Body of pancreas (tissue), 4 donors: ENCODE measurements around the gene ANKRD22.

ENCODE experiments used
- POLR2A ChIP-seq, 3 donors: fragments of 450-650 bp; IDR thresholded peaks; one replicate each; pipeline ENCODE4 v1.6.1; 2016; ENCODE audit warnings: antibody characterized with exemption in 3 of 3, mild to moderate bottlenecking in 2 of 3
- TF ChIP-seq, protein P1 (sequence below), 7 experiments: fragments of 450-650 bp in 4 of 7; fragments of 200-600 bp in 3 of 7; sonication (generic) in 3 of 7; IDR thresholded peaks; one replicate each; pipeline ENCODE4 v1.5.1; 2016 to 2019; ENCODE audit warnings: antibody characterized with exemption in 7 of 7

DNA sequence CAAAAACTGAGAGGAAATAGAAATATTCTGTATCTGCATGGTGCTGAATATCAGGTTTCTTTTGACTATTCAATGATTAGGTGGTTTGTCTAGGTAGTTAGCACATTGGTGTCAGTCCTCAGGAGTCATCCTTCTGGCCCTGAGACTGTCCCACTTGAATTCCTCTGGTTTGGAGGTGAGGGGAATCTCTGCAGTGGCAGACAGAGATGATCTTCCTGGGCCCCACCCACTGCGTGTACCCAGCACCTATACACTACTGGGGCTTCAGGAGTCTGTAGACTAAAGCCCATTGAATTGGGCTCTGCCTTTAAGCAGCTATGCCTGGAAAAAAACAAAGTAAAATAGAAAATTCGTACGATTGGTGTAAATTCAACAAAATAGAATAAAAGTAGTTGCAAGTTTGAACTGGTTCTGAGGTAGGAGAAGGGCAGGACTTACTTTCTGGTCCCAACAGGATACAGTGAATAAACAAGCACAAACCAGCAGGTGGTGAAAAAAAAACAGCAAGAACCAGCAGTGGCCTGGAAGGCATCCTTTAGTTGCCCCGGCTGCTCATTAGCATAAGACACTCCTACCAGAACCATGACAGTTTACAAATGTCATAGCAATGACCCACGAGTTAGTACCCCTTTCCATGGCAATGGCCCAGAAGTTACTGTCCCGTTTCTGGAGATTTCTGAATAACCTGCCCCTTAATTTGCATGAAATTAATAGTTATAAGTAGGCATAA is 47.4 kb downstream of the ANKRD22 start:
- TF ChIP-seq, protein P1, sequence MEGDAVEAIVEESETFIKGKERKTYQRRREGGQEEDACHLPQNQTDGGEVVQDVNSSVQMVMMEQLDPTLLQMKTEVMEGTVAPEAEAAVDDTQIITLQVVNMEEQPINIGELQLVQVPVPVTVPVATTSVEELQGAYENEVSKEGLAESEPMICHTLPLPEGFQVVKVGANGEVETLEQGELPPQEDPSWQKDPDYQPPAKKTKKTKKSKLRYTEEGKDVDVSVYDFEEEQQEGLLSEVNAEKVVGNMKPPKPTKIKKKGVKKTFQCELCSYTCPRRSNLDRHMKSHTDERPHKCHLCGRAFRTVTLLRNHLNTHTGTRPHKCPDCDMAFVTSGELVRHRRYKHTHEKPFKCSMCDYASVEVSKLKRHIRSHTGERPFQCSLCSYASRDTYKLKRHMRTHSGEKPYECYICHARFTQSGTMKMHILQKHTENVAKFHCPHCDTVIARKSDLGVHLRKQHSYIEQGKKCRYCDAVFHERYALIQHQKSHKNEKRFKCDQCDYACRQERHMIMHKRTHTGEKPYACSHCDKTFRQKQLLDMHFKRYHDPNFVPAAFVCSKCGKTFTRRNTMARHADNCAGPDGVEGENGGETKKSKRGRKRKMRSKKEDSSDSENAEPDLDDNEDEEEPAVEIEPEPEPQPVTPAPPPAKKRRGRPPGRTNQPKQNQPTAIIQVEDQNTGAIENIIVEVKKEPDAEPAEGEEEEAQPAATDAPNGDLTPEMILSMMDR (IDR thresholded peaks at IDR 0.05), result no peak
- no peak for TF ChIP-seq POLR2A (IDR thresholded peaks at IDR 0.05)
